ENCODE data around the gene IGF2. TPM values are rescaled to one million over a fixed set of nuclear protein-coding genes. Genes with fewer than 3 reads are reported as not detected.

Gene IGF2
- total and polyA plus RNA-seq, 12 donors, result 36.0 to 195 (median 81.6) TPM

DNA sequence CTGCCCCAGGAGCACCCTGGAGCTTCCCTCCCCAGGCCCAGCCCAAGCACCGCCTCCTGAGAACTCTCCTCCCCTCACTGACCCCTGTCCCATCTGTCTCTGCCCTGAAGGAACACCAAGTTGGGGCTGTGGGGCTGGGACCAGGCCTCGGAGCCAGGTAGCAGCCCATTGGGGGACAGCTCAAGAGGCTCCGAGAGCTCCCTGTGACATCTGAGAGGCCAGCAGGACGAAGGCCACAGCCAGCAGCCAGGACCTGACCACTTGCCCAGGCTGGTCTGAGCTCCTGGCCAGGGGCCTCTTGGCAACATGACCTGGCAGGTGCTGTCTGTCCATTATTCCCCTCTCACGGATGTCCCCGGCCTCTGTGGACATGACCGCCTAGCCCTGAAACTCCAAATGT is 33.7 kb downstream of the IGF2 start:
- 91 to 95% methylated on average over 7 of the region's 7 CpGs for WGBS, 2 donors
- intact Hi-C loops (cut with DNase I), result loop anchor here in 1 of 10 donors (10.0 kb wide), 1 partner anchor 59 kb away; the partner anchor contains the start of gene INS
- H3K27ac ChIP-seq, result no peak overlapping the region
- H3K4me1 ChIP-seq, result peaks cover 6 to 47% (median 23%) of the 10 kb centered on the region in 9 donors
- ATAC-seq (no peak), DNase-seq (no peak)
- no peak overlapping the region for H3K4me3 ChIP-seq
- no peaks in the 10 kb centered on the region for H3K36me3 ChIP-seq
- no peak for TF ChIP-seq CTCF (IDR thresholded peaks at IDR 0.05)
- peaks cover 0 to 4% (median 0%) of the 10 kb centered on the region in 7 donors for H3K27me3 ChIP-seq
- no peaks in the 10 kb centered on the region for H3K9me3 ChIP-seq

- no peaks in the 10 kb centered on the region for H3K9me3 ChIP-seq
- no peak for ATAC-seq
- WGBS, 2 donors, result 91 to 93% methylated on average over 18 of the region's 18 CpGs
- H3K27ac ChIP-seq, result no peak overlapping the region
- H3K4me3 ChIP-seq, result no peak overlapping the region
- peaks cover 0 to 4% (median 0%) of the 10 kb centered on the region in 7 donors for H3K27me3 ChIP-seq
- no peak for DNase-seq
- no peaks in the 10 kb centered on the region for H3K36me3 ChIP-seq
- peaks cover 10 to 49% (median 28%) of the 10 kb centered on the region in 9 donors for H3K4me1 ChIP-seq
- intact Hi-C loops (cut with DNase I), result loop anchor here in 2 of 10 donors (5.0 to 10.0 kb wide), 2 partner anchors 33 to 60 kb away; partner anchors contain the start of genes IGF2 (in 1 of the 2) and INS (in 1 of the 2)
- TF ChIP-seq CTCF (IDR thresholded peaks at IDR 0.05), result no peak
Observed at GRCh38 chr11:2104524-2105440, 34.4 kb downstream of the IGF2 start.

DNA sequence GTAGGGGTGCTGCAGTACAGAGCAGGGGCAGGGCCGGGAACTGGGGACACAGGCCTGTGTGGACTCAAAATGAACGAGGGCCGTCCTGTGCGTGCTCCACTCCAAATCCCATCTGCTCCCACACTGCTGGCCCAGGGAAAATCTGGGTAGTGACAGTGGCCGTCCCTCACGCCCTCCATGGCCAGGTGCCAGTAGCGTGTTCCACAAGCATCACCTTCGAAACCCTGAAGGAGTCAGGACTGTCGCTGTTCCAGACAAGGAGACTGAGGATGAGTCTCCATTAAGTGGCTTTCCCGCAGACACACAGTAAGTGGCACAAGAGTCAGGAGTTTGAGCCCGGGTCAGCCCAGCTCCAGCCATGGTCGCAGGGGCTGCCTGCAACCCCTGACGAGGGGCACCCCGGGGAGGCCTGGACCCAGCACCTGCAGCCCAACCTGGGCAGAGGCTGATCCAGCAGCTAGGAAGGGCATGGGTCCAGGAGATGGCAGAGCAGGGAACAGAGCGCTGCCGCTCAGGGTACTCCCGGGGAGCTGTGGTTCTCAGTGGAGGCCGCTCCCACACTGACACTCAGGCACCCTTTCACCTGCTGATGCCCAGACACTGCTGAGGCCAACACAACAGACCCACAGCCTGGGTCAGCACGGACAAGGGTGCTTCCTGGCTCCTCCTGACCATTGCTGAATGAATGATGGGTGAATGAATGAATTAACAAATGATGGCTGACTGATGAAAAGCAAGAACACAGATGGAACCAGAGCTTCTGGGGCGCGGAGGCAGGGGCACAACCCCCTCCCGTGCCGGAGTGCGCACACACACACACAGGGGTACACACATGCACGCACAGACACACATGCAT is 35.3 kb downstream of the IGF2 start:
- H3K27me3 ChIP-seq, result peaks cover 0 to 1% (median 0%) of the 10 kb centered on the region in 7 donors
- 96 to 97% methylated on average over 25 of the region's 25 CpGs for WGBS, 2 donors
- no peak for TF ChIP-seq CTCF (IDR thresholded peaks at IDR 0.05)
- peak overlapping the region; percentile 65 to 89 (median 80) for H3K27ac ChIP-seq
- intact Hi-C loops (cut with DNase I), result loop anchor here in 2 of 10 donors (5.0 to 10.0 kb wide), 2 partner anchors 33 to 61 kb away; partner anchors contain the start of genes IGF2 (in 1 of the 2) and INS (in 1 of the 2)
- H3K4me1 ChIP-seq, result peaks cover 15 to 49% (median 31%) of the 10 kb centered on the region in 9 donors
- no peak overlapping the region for H3K4me3 ChIP-seq
- ATAC-seq, result no peak
- no peaks in the 10 kb centered on the region for H3K9me3 ChIP-seq
- no peaks in the 10 kb centered on the region for H3K36me3 ChIP-seq
- DNase-seq, result no peak

DNA sequence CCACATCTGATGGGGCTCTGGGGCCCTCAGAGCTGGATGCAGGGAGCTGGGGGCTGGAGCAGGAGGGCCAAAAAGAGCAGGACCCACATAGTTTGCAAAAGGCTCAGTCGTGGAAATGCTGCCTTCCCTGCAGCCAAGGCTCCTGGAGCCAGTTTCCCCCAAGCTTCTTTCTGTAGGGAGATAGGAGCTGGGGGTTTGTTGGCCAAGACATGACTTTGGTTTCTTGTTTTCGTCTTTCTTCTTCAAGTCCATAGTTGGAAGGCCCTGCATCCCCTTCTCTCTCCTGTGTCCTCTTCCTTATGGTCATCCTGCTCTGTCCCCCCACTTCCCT is 36.3 kb downstream of the IGF2 start:
- WGBS, 2 donors, result 57 to 71% methylated on average over 2 of the region's 2 CpGs
- H3K27ac ChIP-seq, result peak overlapping the region; percentile 65 to 89 (median 80)
- H3K27me3 ChIP-seq, result no peaks in the 10 kb centered on the region
- no peak overlapping the region for H3K4me3 ChIP-seq
- H3K36me3 ChIP-seq, result no peaks in the 10 kb centered on the region
- H3K4me1 ChIP-seq, result peaks cover 20 to 56% (median 38%) of the 10 kb centered on the region in 9 donors
- ATAC-seq (no peak), DNase-seq (no peak)
- intact Hi-C loops (cut with DNase I), result loop anchor here in 2 of 10 donors (5.0 to 10.0 kb wide), 2 partner anchors 34 to 62 kb away; partner anchors contain the start of genes IGF2 (in 1 of the 2) and INS (in 1 of the 2)
- H3K9me3 ChIP-seq, result no peaks in the 10 kb centered on the region
- TF ChIP-seq CTCF (IDR thresholded peaks at IDR 0.05), result no peak
